Measurements from ENCODE around the gene ZNF12. TPM values are rescaled to one million over a fixed set of nuclear protein-coding genes. Genes with fewer than 3 reads are reported as not detected.

Gene ZNF12
- total RNA-seq, 1 donor, result 16.9 TPM

DNA sequence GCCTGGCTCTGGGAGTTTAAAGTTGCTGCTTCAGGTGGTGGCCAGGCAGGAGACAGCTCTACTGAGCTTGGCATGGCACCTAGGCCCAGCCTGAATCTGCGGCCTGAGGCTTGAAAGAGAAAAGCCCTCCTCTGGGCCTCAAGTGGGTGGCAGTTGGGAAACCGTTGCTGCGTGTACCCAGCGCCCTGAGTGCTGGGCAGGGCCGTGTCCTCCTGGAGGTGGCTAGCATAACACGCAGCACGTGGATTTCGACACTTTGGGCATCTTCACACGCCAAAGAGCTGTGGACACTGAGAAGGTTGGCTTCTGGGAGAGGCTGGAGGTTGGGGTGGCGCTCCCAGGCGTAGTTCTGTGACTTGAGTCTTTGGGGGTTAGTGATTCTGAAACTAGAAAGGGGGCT lies 67.1 kb downstream of the ZNF12 start:
- no peak for DNase-seq (ENCODE audit: low read depth)
- no peak overlapping the region for H3K4me3 ChIP-seq (ENCODE audit: low read depth, low read length)
- TF ChIP-seq, protein P1, sequence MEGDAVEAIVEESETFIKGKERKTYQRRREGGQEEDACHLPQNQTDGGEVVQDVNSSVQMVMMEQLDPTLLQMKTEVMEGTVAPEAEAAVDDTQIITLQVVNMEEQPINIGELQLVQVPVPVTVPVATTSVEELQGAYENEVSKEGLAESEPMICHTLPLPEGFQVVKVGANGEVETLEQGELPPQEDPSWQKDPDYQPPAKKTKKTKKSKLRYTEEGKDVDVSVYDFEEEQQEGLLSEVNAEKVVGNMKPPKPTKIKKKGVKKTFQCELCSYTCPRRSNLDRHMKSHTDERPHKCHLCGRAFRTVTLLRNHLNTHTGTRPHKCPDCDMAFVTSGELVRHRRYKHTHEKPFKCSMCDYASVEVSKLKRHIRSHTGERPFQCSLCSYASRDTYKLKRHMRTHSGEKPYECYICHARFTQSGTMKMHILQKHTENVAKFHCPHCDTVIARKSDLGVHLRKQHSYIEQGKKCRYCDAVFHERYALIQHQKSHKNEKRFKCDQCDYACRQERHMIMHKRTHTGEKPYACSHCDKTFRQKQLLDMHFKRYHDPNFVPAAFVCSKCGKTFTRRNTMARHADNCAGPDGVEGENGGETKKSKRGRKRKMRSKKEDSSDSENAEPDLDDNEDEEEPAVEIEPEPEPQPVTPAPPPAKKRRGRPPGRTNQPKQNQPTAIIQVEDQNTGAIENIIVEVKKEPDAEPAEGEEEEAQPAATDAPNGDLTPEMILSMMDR (IDR thresholded peaks at IDR 0.05; ENCODE audit: insufficient read depth, low read length), result no peak

DNA sequence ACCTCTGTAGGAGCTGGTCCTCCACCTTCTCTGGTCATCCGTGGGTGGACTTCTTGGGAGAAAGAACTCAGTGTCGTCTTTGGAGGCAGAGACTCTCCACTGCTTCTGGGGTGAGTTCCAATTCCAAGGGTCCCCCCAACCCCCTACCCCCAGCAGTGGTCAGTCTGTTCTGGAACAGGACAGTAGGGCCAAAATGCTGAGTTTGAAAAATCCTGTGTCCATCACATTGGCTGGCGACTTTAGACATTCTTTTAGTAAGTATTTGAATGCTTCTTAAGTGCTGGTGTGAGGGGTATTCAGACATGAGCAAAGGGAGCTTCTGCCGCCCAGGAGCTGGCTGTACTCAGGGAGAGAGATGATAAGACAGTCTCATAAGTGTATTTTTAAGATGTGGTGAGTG lies 67.7 kb downstream of the ZNF12 start:
- peak overlapping the region; percentile 79 for H3K4me3 ChIP-seq (ENCODE audit: low read depth, low read length)
- TF ChIP-seq, protein P1 (IDR thresholded peaks at IDR 0.05; ENCODE audit: insufficient read depth, low read length), result no peak
- no peak for DNase-seq (ENCODE audit: low read depth)

Other genes with a start within 250 kb of the ZNF12 start
- gene KDELR2, start 222.8 kb downstream of the ZNF12 start, total RNA-seq (ENCODE audit: low replicate concordance), result 57.0 and 434 TPM in 2 replicates
- not detected in 2 replicates for gene GRID2IP, start 155.5 kb downstream of the ZNF12 start, total RNA-seq (ENCODE audit: low replicate concordance)
- gene ZDHHC4, start 129.5 kb downstream of the ZNF12 start, total RNA-seq (ENCODE audit: low replicate concordance), result 51.2 and 63.8 TPM in 2 replicates
- 8.7 and 10.8 TPM in 2 replicates for gene INTS15, start 116.9 kb downstream of the ZNF12 start, total RNA-seq (ENCODE audit: low replicate concordance)
- gene ZNF853, start 91.3 kb downstream of the ZNF12 start, total RNA-seq (ENCODE audit: low replicate concordance), result 0.54 and 1.6 TPM in 2 replicates
- gene ZNF316, start 69.6 kb downstream of the ZNF12 start, total RNA-seq (ENCODE audit: low replicate concordance), result 9.9 and 21.0 TPM in 2 replicates
- gene RSPH10B2, start 47.2 kb upstream of the ZNF12 start, total RNA-seq (ENCODE audit: low replicate concordance), result not detected in 2 replicates
- 45.6 and 114 TPM in 2 replicates for gene CCZ1B, start 119.3 kb upstream of the ZNF12 start, total RNA-seq (ENCODE audit: low replicate concordance)

Data from fibroblast of the aortic adventitia (primary cell).